Activated CD8-positive, alpha-beta T cell treated with anti-CD3 and anti-CD28 coated beads for 36 hours (primary cell): Measurements from ENCODE around the gene SPOP. TPM values are rescaled to one million over a fixed set of nuclear protein-coding genes. Genes with fewer than 3 reads are reported as not detected.
"Not testable (repeated sequence)": the region's sequence is repeated elsewhere in the genome, so short reads cannot be mapped to it uniquely, and the experiment has no call there.

Source experiments
- ATAC-seq: fragments of 200-7000 bp; cut with Tn5 transposase; one replicate; pipeline ENCODE4 v1.10.0; 2021; ENCODE audit warnings: mild to moderate bottlenecking, moderate library complexity
- CTCF ChIA-PET: fragments of 350-600 bp; sonication (Branson Sonifier 250); formaldehyde crosslinking; loops from one replicate; lab custom pipeline; 2021; ENCODE audit warnings: antibody characterized with exemption; lab: Charles Lee
- POLR2A ChIA-PET: fragments of 350-600 bp; sonication (Branson Sonifier 250); formaldehyde crosslinking; loops from one replicate; lab custom pipeline; 2021; ENCODE audit warnings: antibody characterized with exemption; lab: Charles Lee
- DNase-seq: peaks from one replicate; pipeline ENCODE4 v3.0.0-alpha.2; 2020
- H3K27ac Mint-ChIP-seq: one replicate; pipeline ENCODE4 v1.8.0; 2021; ENCODE audit warnings: mild to moderate bottlenecking, mixed read lengths
- H3K27me3 Mint-ChIP-seq: one replicate; pipeline ENCODE4 v1.8.0; 2021; ENCODE audit warnings: mixed read lengths
- H3K36me3 Mint-ChIP-seq: one replicate; pipeline ENCODE4 v1.8.0; 2021; ENCODE audit warnings: low read depth, mixed read lengths
- H3K4me1 Mint-ChIP-seq: one replicate; pipeline ENCODE4 v1.8.0; 2021; ENCODE audit warnings: low read depth, mixed read lengths
- H3K4me3 Mint-ChIP-seq: one replicate; pipeline ENCODE4 v1.8.0; 2021; ENCODE audit warnings: mild to moderate bottlenecking, moderate library complexity, mixed read lengths
- H3K9me3 Mint-ChIP-seq: one replicate; pipeline ENCODE4 v1.8.0; 2021; ENCODE audit warnings: mixed read lengths
- CTCF ChIP-seq: fragments of 200-600 bp; IDR thresholded peaks from one replicate; pipeline ENCODE4 v1.8.0; 2022; ENCODE audit warnings: antibody characterized with exemption, mild to moderate bottlenecking
- intact Hi-C: fragments of 100-400 bp; cut with micrococcal nuclease; formaldehyde crosslinking; loops from one replicate; pipeline ENCODE4 v1.10.0; 2022
- total RNA-seq, 2 experiments: library from RNA; stranded (reverse); gene quantifications; one replicate each; pipeline ENCODE4 v1.2.3, GENCODE V29; 2021

SPOP gene
- total RNA-seq, 2 experiments from 2014 or later: 61.6 to 63.5 TPM

GRCh38 chr17:49571764-49572163 lies 106.1 kb downstream of the SPOP start:
- H3K4me3 Mint-ChIP-seq: no peak overlapping the region
- intact Hi-C loops: loop anchor here (2.0 to 10.0 kb wide), 4 partner anchors 125 to 423 kb away; partner anchors contain the start of genes DLX3 and KAT7
- peaks cover 35% of the 10 kb centered on the region for H3K27me3 Mint-ChIP-seq
- no peaks in the 10 kb centered on the region for H3K9me3 Mint-ChIP-seq
- ChIA-PET CTCF (interaction anchor here (0.9 to 22.8 kb wide), 6 partner anchors 15 to 426 kb away, joined by 3 to 780 read pairs (median 6); partner anchors contain the start of gene SLC35B1), POLR2A (interaction anchor here (3.5 kb wide), 1 partner anchor 136 kb away, joined by 13 read pairs; the partner anchor contains the start of gene SLC35B1)
- ATAC-seq: no peak
- TF ChIP-seq CTCF: no peak
- peaks cover 22% of the 10 kb centered on the region for H3K4me1 Mint-ChIP-seq
- no peak for DNase-seq
- H3K27ac Mint-ChIP-seq: no peak overlapping the region
- no peaks in the 10 kb centered on the region for H3K36me3 Mint-ChIP-seq

GRCh38 chr17:49571283-49571682 lies 106.6 kb downstream of the SPOP start:
- peaks cover 34% of the 10 kb centered on the region for H3K27me3 Mint-ChIP-seq
- no peak overlapping the region for H3K27ac Mint-ChIP-seq
- H3K9me3 Mint-ChIP-seq: no peaks in the 10 kb centered on the region
- intact Hi-C loops: loop anchor here (2.0 to 10.0 kb wide), 4 partner anchors 126 to 424 kb away; partner anchors contain the start of genes DLX3 and KAT7
- peaks cover 22% of the 10 kb centered on the region for H3K4me1 Mint-ChIP-seq
- ATAC-seq: no peak
- TF ChIP-seq CTCF: no peak
- DNase-seq: no peak
- ChIA-PET CTCF (interaction anchor here (0.9 to 22.8 kb wide), 7 partner anchors 14 to 426 kb away, joined by 3 to 780 read pairs (median 4); partner anchors contain the start of gene SLC35B1), POLR2A (interaction anchor here (1.5 to 3.5 kb wide), 2 partner anchors 122 to 136 kb away, joined by 6 to 13 read pairs; partner anchors contain the start of gene SLC35B1)
- H3K4me3 Mint-ChIP-seq: no peak overlapping the region
- H3K36me3 Mint-ChIP-seq: no peaks in the 10 kb centered on the region

- POLR2A ChIA-PET: interaction anchor here (0.6 to 3.5 kb wide), 5 partner anchors 121 to 137 kb away, joined by 3 to 13 read pairs (median 6); partner anchors contain the start of gene SLC35B1
- Mint-ChIP-seq H3K36me3 (no peaks in the 10 kb centered on the region), H3K4me1 (peaks cover 28% of the 10 kb centered on the region), H3K4me3 (peak overlapping the region; percentile 86), H3K9me3 (no peaks in the 10 kb centered on the region), H3K27ac (no peak overlapping the region), H3K27me3 (peaks cover 34% of the 10 kb centered on the region)
- CTCF ChIA-PET: interaction anchor here (0.6 to 22.8 kb wide), 35 partner anchors 10 to 427 kb away, joined by 3 to 780 read pairs (median 4); partner anchors contain the start of genes DLX3, KAT7, SLC35B1 and SPOP
- no peak for TF ChIP-seq CTCF
- intact Hi-C loops: loop anchor here (2.0 to 10.0 kb wide), 4 partner anchors 126 to 424 kb away; partner anchors contain the start of genes DLX3 and KAT7
- no peak for ATAC-seq
- DNase-seq: no peak
Measured at GRCh38 chr17:49570540-49571242, 107.2 kb downstream of the SPOP start.

- H3K27ac Mint-ChIP-seq, DNase-seq, ATAC-seq, H3K9me3 Mint-ChIP-seq, intact Hi-C loops, H3K36me3 Mint-ChIP-seq: not testable (repeated sequence)
- Mint-ChIP-seq H3K4me1 (peaks cover 29% of the 10 kb centered on the region), H3K27me3 (peaks cover 25% of the 10 kb centered on the region), H3K4me3 (peak overlapping the region; percentile 60)
- ChIA-PET CTCF (interaction anchor here (1.0 to 22.8 kb wide), 3 partner anchors 12 to 214 kb away, joined by 3 to 780 read pairs (median 24); partner anchors contain the start of gene SLC35B1), POLR2A (interaction anchor here (1.5 to 3.5 kb wide), 3 partner anchors 127 to 142 kb away, joined by 3 to 13 read pairs (median 3); partner anchors contain the start of gene SLC35B1)
Measured at GRCh38 chr17:49568695-49569047, 109.2 kb downstream of the SPOP start.

GRCh38 chr17:49567871-49568694 lies 109.8 kb downstream of the SPOP start:
- intact Hi-C loops: no loop called here
- TF ChIP-seq CTCF: peak; percentile 97
- DNase-seq (peak; percentile 90), ATAC-seq (peak; percentile 61)
- ChIA-PET POLR2A (interaction anchor here (1.0 to 3.5 kb wide), 6 partner anchors 50 to 143 kb away, joined by 3 to 13 read pairs (median 3); partner anchors contain the start of gene SLC35B1), CTCF (interaction anchor here (0.6 to 22.8 kb wide), 35 partner anchors 11 to 432 kb away, joined by 3 to 780 read pairs (median 4); partner anchors contain the start of genes KAT7, PHB1 and SLC35B1)
- peaks cover 20% of the 10 kb centered on the region for H3K27me3 Mint-ChIP-seq
- peak overlapping the region; percentile 60 for H3K4me3 Mint-ChIP-seq
- no peaks in the 10 kb centered on the region for H3K9me3 Mint-ChIP-seq
- no peak overlapping the region for H3K27ac Mint-ChIP-seq
- H3K36me3 Mint-ChIP-seq: no peaks in the 10 kb centered on the region
- peaks cover 29% of the 10 kb centered on the region for H3K4me1 Mint-ChIP-seq
